Endothelial cell of hepatic sinusoid (primary cell): ENCODE data around the gene ME3.
"Not testable (repeated sequence)": the region's sequence is repeated elsewhere in the genome, so short reads cannot be mapped to it uniquely, and the experiment has no call there.

ENCODE experiments used
- in situ Hi-C: cut with HindIII; loops from 2 replicates; pipeline ENCODE4 v1.10.0; 2017; ENCODE audit warnings: low sequenced_read_pairs

ME3 gene

GRCh38 chr11:86522512-86522911 is 149.9 kb downstream of the ME3 start:
- in situ Hi-C loops, result not testable (repeated sequence)

- in situ Hi-C loops, result no loop called here
Measured at GRCh38 chr11:86519064-86519911, 153.1 kb downstream of the ME3 start.

- in situ Hi-C loops, result no loop called here
Measured at GRCh38 chr11:86518211-86518610, 154.2 kb downstream of the ME3 start.

DNA sequence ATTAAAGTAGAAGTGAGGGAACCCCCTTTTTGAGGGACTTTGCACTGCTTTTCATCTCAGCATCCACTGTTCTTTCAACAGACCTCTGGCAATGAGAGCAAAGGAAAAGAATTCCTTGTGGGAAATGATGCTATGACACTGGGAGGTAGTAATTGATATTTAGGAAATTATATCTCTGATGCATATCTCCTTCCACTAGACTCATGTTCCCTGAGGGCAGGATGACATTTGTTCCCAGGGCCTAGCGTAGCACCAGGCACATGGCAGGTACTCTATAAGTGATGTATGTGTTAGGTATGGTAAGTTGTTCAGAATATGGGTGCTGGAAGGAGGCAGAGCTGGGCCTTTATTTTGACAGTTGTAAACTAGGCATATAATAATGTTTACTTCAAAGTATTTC is 154.9 kb downstream of the ME3 start:
- in situ Hi-C loops, result no loop called here

- in situ Hi-C loops, result no loop called here
Measured at GRCh38 chr11:86515297-86516094, 156.9 kb downstream of the ME3 start.

GRCh38 chr11:86514453-86514852 is 158.0 kb downstream of the ME3 start:
- in situ Hi-C loops, result no loop called here

- in situ Hi-C loops, result no loop called here
Measured at GRCh38 chr11:86513746-86514373, 158.6 kb downstream of the ME3 start.

- in situ Hi-C loops, result no loop called here
Measured at GRCh38 chr11:86513138-86513537, 159.3 kb downstream of the ME3 start.

GRCh38 chr11:86511086-86511551 is 161.3 kb downstream of the ME3 start:
- in situ Hi-C loops, result no loop called here

- in situ Hi-C loops, result no loop called here
Measured at GRCh38 chr11:86510674-86511073, 161.7 kb downstream of the ME3 start.

GRCh38 chr11:86510097-86510496 is 162.3 kb downstream of the ME3 start:
- in situ Hi-C loops, result no loop called here

DNA sequence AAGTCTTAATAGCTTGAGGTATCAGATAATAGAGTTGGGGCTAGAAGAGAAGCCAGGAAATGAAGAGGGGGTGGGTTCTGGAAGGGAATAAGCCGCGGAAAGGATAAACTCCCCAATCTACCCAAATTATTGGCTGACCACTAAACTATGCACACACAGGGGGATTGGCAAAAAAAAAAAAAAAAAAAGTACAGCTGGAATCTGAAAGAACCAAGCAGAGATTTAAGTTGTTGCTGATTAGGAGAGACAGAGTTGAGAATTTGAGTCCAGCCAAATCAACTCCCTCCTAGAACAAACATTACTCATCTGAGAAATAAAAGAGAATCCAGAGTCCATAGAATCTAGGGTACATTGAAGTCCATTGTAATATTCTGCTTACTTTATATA is 162.8 kb downstream of the ME3 start:
- in situ Hi-C loops, result no loop called here

DNA sequence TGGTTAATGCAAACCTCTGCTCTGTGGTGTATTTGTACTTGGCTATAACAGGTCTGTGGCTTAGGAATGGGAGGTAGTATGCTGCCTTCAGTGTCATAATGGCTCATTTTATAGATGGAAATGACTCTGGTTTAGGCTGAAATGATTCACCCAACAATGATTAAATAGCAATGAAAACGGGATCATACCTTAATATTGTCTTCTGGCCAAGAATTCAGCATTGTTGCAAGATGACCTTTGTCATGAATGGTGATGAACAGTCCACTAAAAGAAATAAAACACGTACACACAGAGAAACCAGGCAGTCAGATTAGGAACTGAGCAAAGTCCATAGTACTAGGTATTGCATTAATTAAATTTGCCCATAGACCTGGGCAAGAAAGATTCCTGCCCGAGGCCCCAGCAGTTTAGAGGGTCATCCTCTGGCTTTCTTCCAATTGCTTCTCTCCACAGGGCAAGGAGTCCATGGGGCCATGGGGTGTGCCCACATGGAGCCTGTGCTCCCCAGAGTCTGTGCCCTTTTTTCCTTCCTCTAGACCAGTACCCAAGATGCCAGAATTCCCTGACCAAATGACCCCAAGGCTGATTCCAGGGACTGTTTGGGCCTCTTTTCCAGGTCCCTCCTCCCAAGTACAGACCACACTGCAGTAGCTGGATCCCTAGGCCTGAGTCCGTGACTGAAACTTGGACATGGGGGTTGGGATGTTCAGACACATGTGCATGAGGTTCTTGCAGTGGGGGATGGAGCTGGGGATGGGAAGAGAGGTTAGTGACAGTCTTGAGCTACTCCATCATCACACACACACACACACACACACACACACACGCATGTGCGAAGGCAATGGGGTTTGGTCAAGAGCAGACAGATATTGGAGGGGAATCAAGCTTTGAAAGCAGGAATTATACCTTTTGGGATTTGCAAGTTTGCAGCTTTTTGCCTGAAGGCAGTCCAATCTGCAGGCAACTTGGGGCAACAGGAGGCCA is 163.5 kb downstream of the ME3 start:
- in situ Hi-C loops, result no loop called here

DNA sequence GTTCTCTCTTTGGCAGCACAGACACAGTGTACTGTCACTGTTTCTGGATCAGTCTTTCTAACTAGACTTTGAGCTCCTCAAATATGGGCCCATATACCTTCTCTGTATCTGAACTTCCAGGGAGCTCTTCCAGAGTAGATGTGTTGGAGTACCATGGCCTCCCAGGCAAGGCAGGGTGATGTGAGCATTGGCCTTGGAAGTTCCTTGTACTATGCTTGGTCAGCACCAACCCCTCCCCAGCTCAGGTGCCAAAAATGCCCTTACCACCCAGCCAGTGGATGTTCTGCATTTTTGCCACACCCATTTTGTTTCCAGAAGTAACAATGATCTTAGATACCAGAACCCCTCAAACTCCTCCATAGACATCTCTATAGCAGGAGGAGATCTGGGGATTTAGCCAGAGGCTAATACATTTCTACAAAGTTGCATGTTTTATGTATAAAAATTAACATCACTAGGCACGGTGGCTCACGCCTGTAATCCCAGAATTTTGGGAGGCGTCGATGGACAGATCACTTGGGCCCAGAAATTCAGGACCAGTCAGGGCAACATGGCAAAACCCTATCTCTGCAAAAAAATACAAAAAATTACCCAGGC is 165.1 kb downstream of the ME3 start:
- in situ Hi-C loops, result no loop called here

DNA sequence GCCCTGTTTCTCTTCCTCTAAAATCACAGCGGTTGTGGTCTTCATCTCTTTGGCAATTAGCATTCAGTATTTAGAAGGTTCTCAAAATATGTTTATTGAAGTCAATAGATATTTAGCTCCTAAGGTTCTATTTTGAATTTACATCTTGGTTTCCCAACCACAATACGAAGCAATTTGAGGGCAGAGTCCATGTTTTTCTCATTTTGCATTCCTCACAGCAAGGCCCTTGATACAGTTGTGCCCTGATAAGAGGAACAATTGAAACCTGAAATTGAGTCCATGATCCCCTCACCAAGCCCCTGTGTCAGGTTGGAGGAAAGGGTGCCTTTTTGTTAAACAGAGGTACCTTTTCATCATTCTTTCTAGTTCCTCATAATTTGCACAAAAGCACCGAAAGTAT is 166.2 kb downstream of the ME3 start:
- in situ Hi-C loops, result no loop called here

- in situ Hi-C loops, result no loop called here
Measured at GRCh38 chr11:86503131-86503530, 169.3 kb downstream of the ME3 start.

DNA sequence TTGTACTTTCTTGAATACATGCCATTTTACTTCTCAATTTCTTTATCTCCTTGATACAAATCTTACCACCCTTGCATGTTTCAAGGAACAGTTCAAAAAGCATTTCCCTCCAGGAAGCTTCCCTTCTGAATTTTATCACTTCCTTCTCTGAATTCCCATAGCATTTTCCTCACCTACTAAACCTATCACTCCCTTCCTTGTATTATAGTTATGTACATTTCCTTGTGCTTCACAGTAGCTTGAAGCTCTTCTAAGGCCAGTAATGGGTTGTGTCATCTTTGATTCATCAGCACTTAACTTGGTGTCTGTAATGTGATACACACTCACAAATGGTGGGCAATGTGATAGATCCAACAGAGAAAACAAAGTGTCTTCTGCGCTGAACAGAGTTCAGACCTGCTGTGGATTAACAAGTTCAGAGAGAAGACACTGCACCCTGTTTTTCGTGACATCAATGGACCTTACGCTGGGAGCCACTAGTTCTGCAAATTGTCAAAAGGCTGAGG is 170.2 kb downstream of the ME3 start:
- in situ Hi-C loops, result no loop called here

- in situ Hi-C loops, result no loop called here
Measured at GRCh38 chr11:86500500-86501140, 171.8 kb downstream of the ME3 start.

DNA sequence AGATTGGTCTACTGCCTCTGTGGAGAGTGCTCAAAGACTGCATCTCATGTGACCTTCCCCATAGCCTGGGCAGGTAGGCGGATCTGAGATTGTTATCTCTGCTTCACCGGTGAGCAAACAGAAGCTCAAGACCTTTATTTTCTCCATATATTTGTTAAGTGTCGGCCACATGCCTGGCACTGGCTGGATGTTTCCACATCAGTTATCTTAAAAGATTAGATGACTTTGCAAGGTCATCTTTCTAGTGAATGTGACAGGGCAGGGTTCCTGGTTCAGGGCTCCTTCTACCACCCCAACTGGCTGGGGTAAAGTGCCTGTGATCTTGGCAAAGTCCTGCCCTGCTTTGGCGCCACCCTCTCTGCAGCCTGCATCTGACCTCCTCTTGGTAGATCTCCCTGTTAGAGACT is 172.7 kb downstream of the ME3 start:
- in situ Hi-C loops, result no loop called here
